OCI-LY1 (cell line): Measurements from ENCODE around the gene DNAAF5.

Experiments
- H2AFZ ChIP-seq: fragments of 200-600 bp; sonication (generic), shearing (Covaris generic); 2 replicates; pipeline ENCODE4 v1.6.0; 2014; ENCODE audit warnings: antibody characterized with exemption, mild to moderate bottlenecking, low read length
- H3F3A ChIP-seq: fragments of 200-600 bp; sonication (generic), shearing (Covaris generic); 2 replicates; pipeline ENCODE4 v1.6.0; 2014; ENCODE audit warnings: mild to moderate bottlenecking, antibody characterized with exemption, low read length, moderate library complexity; ENCODE audit not compliant: insufficient read depth
- H3K27ac ChIP-seq: fragments of 200-600 bp; sonication (generic); 2 replicates; pipeline ENCODE4 v1.5.1; 2014; ENCODE audit warnings: low read length, mixed run types, mild to moderate bottlenecking, low read depth; ENCODE audit not compliant: poor library complexity, severe bottlenecking
- H3K27me3 ChIP-seq: fragments of 200-600 bp; sonication (generic); 2 replicates; pipeline ENCODE4 v1.6.0; 2014; ENCODE audit warnings: antibody characterized with exemption, mild to moderate bottlenecking, low read length, moderate library complexity; ENCODE audit not compliant: insufficient read depth
- H3K36me3 ChIP-seq: fragments of 200-600 bp; sonication (generic); 2 replicates; pipeline ENCODE4 v1.6.1; 2014; ENCODE audit warnings: mild to moderate bottlenecking, antibody characterized with exemption, low read length, moderate library complexity, mixed read lengths; ENCODE audit not compliant: insufficient read depth
- H3K4me1 ChIP-seq: fragments of 200-600 bp; sonication (generic); 2 replicates; pipeline ENCODE4 v1.5.1; 2014; ENCODE audit warnings: mild to moderate bottlenecking, low read length, moderate library complexity; ENCODE audit not compliant: insufficient read depth, severe bottlenecking
- H3K4me2 ChIP-seq: fragments of 200-600 bp; sonication (generic), shearing (Covaris generic); 2 replicates; pipeline ENCODE4 v1.6.1; 2014; ENCODE audit warnings: low read length
- H3K4me3 ChIP-seq: fragments of 200-600 bp; sonication (generic); 2 replicates; pipeline ENCODE4 v1.5.1; 2014; ENCODE audit warnings: low read length, low read depth, mild to moderate bottlenecking, mixed read lengths; ENCODE audit not compliant: poor library complexity, severe bottlenecking
- H3K79me2 ChIP-seq: fragments of 200-600 bp; shearing (Covaris generic); 2 replicates; pipeline ENCODE4 v1.6.1; 2016; ENCODE audit warnings: mixed run types, low read length, mixed read lengths; ENCODE audit not compliant: insufficient read depth
- H3K9ac ChIP-seq: fragments of 200-600 bp; sonication (generic), shearing (Covaris generic); 2 replicates; pipeline ENCODE4 v1.6.1; 2014; ENCODE audit warnings: mild to moderate bottlenecking, low read length, mixed read lengths
- H3K9me2 ChIP-seq: fragments of 200-600 bp; sonication (generic), shearing (Covaris generic); 2 replicates; pipeline ENCODE4 v1.6.1; 2014; ENCODE audit warnings: low read depth, mild to moderate bottlenecking, low read length, mixed read lengths
- H3K9me3 ChIP-seq: fragments of 200-600 bp; shearing (Covaris generic); 2 replicates; pipeline ENCODE4 v1.6.1; 2014; ENCODE audit warnings: low read length, mixed read lengths
- H4K20me1 ChIP-seq: fragments of 200-600 bp; sonication (generic), shearing (Covaris generic); 2 replicates; pipeline ENCODE4 v1.6.0; 2016; ENCODE audit warnings: mild to moderate bottlenecking, low read length; ENCODE audit not compliant: insufficient read depth
- EZH2 ChIP-seq: fragments of 200-600 bp; sonication (generic), shearing (Covaris generic); IDR thresholded peaks from 2 replicates; pipeline ENCODE4 v1.8.0; 2017; ENCODE audit warnings: borderline replicate concordance, mixed run types, mild to moderate bottlenecking, antibody characterized with exemption, low read length, moderate library complexity, mixed read lengths
- TF ChIP-seq, protein P1 (sequence below): fragments of 200-600 bp; sonication (generic), shearing (Covaris generic); IDR thresholded peaks from 2 replicates; pipeline ENCODE4 v1.5.1; 2017; ENCODE audit warnings: mild to moderate bottlenecking, antibody characterized with exemption, low read length, moderate library complexity, mixed read lengths

Gene DNAAF5

GRCh38 chr7:738241-738640 lies 11.7 kb downstream of the DNAAF5 start:
- H3K27me3 ChIP-seq = no peaks in the 10 kb centered on the region
- no peak overlapping the region for H2AFZ ChIP-seq
- no peak overlapping the region for H3K27ac ChIP-seq
- no peak overlapping the region for H3K4me3 ChIP-seq
- no peak overlapping the region for H3K4me2 ChIP-seq
- H3K36me3 ChIP-seq = peaks cover 55% of the 10 kb centered on the region
- H3F3A ChIP-seq = peaks cover 6% of the 10 kb centered on the region; the same call in 1 of the 2 replicates
- no peaks in the 10 kb centered on the region for H4K20me1 ChIP-seq
- no peaks in the 10 kb centered on the region for H3K9me2 ChIP-seq
- TF ChIP-seq EZH2 = no peak
- TF ChIP-seq, protein P1, sequence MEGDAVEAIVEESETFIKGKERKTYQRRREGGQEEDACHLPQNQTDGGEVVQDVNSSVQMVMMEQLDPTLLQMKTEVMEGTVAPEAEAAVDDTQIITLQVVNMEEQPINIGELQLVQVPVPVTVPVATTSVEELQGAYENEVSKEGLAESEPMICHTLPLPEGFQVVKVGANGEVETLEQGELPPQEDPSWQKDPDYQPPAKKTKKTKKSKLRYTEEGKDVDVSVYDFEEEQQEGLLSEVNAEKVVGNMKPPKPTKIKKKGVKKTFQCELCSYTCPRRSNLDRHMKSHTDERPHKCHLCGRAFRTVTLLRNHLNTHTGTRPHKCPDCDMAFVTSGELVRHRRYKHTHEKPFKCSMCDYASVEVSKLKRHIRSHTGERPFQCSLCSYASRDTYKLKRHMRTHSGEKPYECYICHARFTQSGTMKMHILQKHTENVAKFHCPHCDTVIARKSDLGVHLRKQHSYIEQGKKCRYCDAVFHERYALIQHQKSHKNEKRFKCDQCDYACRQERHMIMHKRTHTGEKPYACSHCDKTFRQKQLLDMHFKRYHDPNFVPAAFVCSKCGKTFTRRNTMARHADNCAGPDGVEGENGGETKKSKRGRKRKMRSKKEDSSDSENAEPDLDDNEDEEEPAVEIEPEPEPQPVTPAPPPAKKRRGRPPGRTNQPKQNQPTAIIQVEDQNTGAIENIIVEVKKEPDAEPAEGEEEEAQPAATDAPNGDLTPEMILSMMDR = no peak
- H3K4me1 ChIP-seq = no peaks in the 10 kb centered on the region
- H3K79me2 ChIP-seq = peaks cover 39% of the 10 kb centered on the region
- no peak overlapping the region for H3K9ac ChIP-seq
- H3K9me3 ChIP-seq = peaks cover 14% of the 10 kb centered on the region

DNA sequence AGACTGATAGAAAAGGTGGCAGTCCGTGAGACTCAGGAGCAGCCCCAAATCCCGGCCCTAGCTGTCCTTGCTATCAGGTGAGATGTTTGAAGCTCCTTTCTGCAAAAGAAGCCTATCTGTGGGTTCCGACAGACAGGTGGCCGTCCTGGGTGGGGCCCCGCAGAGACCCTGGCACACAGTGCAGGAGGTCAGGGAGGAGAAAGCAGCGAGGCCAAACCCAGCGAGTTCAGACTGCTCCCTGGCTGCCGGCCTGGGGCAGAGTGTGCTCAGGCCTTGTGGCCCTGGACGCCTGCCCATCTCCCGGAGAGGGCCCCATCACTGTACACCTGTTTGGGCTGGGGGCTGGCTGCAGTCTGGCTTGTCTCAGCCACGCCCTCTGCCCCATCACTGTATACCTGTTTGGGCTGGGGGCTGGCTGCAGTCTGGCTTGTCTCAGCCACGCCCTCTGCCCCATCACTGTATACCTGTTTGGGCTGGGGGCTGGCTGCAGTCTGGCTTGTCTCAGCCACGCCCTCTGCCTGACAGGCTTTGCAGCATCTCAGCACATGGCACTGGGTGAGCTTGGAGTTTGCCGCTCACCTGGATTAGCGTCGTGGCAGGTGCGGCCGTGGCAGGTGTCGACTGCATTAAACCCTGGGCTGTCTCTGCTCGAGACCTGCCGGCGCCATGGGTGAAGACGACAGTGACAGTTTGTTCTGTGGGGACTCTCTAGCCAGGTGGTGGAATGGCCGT lies 12.4 kb downstream of the DNAAF5 start:
- Histone ChIP-seq H3K4me3 (no peak overlapping the region), H3K9ac (no peak overlapping the region), H3K4me1 (no peaks in the 10 kb centered on the region), H3F3A (peaks cover 6% of the 10 kb centered on the region; the same call in 1 of the 2 replicates), H3K27me3 (no peaks in the 10 kb centered on the region), H3K9me2 (no peaks in the 10 kb centered on the region), H3K27ac (no peak overlapping the region), H2AFZ (no peak overlapping the region), H4K20me1 (no peaks in the 10 kb centered on the region), H3K9me3 (peaks cover 12% of the 10 kb centered on the region), H3K79me2 (peaks cover 39% of the 10 kb centered on the region), H3K36me3 (peaks cover 52% of the 10 kb centered on the region), H3K4me2 (no peak overlapping the region)
- TF ChIP-seq EZH2 = no peak
- TF ChIP-seq, protein P1 = no peak

DNA sequence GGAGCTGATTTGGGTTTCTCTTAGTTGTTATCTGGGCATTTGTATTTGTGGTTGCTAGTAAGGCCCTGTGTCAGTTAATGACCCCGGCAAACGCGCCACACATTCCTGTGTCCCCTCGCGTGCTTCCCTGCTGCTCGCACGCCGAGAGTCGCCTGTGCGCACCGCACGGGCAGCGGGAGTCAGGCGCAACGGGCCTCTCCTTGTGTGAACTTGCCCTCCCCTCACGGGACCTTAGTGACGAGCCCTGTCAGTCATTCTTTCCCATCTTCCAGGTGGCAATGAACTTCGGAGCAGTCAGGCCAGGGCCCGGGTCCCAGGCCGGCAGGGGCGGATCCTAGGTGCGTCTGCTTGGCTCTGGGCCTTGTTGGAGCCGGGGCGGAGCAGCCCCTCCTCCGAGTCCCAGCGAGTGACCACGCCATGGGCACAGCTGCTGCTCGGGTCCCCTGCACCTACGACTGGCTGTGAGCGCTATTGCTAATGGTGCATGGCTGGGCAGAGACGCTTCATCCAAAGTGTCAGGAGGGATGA lies 13.0 kb downstream of the DNAAF5 start:
- Histone ChIP-seq H3K9ac (no peak overlapping the region), H4K20me1 (no peaks in the 10 kb centered on the region), H2AFZ (no peak overlapping the region), H3K79me2 (peaks cover 32% of the 10 kb centered on the region), H3K27me3 (no peaks in the 10 kb centered on the region), H3K4me3 (no peak overlapping the region), H3K36me3 (peaks cover 45% of the 10 kb centered on the region), H3F3A (peaks cover 3% of the 10 kb centered on the region; the same call in 1 of the 2 replicates), H3K9me3 (peaks cover 6% of the 10 kb centered on the region), H3K4me1 (no peaks in the 10 kb centered on the region), H3K4me2 (no peak overlapping the region), H3K27ac (no peak overlapping the region), H3K9me2 (no peaks in the 10 kb centered on the region)
- TF ChIP-seq, protein P1 = no peak
- TF ChIP-seq EZH2 = no peak
